GM21381 (cell line): ENCODE results near the gene CIAO1.
"Not testable (repeated sequence)": the region's sequence is repeated elsewhere in the genome, so short reads cannot be mapped to it uniquely, and the experiment has no call there.

ENCODE experiments used
- ATAC-seq: cut with Tn5 transposase; IDR thresholded peaks from one replicate; pipeline ENCODE4 v1.9.1; 2021; ENCODE audit warnings: mild to moderate bottlenecking, moderate library complexity; ENCODE audit not compliant: unreplicated experiment

CIAO1 gene

DNA sequence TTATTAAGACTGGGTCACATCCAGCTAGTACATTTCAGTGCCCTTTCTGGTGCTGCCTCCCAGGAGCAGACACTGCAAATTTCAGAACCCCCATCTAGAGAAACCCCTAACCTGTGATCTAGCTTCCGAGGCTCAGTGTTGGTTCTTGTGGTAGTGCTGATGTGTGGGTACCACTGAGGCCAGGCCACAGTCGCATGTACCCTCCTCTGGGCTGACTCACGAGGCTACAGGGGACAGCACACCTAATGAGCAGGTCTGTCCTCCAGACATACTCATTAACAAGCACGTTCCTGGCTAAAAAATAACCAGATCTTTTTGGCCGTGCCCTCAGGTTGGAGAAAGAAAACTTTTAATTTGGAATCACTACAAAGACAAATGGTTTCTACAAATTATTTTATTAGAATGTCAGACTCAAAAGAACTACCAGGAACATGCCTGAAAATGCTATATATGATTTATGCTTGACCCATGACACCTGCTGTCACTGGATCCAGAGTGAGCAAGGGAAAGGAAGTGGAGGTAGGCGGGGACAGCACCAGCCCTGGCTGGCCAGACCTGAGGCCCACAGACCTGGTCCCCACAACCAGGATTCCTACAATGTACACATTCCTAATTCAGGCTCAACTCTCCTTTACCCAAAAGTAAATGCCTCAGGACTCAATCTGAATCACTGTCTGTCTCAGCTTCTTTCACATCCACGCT lies 8.5 kb downstream of the CIAO1 start:
- no peak for ATAC-seq

DNA sequence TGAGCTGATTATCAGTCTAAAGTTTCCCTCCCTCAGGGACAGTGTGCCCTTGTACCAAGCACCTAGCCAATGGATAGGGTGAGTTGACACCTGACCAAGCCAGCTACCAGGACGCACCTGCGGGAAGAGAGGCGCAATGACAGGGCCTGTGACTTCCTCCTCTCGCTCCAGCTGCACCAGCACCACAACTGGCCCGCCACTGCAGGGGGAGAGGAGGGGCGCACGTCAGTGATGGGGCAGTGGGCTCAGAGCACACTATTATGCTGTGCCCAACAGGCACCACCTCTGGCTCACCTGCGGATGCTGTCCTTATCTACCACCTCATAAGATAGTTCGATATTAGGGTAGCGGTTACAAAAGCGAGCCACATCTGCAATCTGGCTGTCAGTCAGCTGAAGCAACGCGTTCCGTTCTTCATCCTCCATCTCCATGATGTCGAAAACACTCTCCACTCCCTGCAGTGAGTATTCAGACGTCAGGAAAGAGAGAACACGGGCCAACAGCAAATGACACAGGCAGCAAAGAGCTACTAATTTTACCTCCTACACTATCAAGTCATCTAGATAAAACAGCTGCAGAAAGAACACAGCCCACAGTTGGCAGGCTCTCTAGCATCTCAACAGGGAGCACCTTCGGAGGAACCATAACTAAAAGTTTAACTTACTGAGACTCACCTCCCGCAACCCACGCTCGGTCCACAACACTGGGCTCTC lies 10.9 kb downstream of the CIAO1 start:
- no peak for ATAC-seq

DNA sequence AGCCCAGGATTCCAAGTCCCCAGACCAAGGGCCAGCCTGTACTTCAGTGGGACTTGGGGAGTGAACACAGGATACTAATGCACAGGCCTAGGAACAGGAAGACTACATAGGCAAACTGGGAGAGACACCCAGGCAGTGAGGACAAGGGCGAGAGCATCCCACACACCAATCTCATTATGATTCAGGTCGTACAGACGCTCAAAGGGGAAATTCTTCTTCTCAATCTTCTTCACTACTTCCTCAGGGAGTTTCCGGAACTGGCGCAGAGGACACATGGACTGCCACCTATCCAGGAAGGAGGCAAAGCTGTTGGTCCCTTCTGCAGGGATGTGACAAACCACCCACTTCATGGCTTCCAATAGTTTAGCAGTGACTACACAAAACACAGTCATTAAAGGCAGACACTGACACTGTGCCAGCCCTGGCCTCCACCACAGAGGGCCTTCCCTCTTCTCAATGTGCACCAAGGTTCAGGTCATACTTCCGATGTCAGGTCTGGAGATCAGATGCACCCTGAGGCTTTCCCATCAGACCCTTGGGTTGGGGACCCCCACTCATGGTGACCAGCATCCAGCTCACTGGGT lies 21.3 kb downstream of the CIAO1 start:
- ATAC-seq = no peak

DNA sequence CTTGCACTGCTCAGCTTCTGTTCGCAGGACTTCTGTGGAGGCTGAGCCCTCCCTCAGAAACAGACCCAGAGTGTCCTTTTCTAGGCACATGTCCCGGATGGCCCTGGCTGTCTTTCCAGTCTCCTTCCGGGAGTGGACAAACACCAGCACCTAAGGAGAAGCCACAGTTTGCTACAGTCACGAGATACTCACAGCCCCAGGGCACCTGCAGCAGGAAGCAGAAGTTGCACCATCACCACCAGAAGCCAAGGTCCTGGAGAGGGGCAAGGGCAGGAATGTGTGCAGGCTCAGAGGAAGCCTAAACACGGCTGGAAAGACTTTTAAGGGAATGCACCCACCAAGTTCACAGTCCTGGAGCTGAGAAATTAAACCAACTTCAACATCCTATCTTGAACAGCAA lies 25.7 kb downstream of the CIAO1 start:
- no peak for ATAC-seq

DNA sequence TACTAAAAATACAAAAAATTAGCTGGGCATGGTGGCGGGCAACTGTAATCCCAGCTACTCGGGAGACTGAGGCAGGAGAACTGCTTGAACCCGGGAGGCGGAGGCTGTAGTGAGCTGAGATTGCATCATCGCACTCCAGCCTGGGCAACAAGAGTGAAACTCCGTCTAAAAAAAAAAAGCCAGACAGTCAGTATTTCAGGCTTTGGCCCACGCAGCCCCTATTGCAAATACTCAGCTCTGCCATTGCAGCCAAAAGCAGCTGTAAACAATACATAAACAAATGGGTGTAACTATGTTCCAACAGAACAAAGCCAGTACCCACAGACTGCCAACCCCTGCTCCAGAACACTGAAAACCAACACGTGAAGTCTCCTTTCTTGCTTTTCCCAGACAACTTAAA lies 28.2 kb downstream of the CIAO1 start:
- ATAC-seq = not testable (repeated sequence)

DNA sequence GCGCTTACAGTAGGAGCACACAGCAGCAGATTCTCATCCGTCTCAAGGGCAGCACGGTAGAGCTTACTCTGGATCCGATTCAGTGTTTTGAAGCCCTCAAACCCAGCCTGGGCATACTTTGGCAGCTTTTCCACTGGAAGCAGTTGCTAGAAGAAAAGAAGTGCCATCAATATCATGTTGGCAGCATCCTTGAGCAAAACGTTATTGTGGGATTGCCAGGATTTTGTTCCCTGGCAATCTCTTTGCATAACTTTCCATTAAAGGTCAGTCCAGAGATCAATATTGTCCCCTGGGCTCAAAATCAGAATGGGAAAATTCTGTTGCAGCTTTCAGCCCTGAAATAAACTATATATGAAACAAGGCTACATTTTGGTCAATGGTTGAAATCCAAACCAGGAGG lies 30.9 kb downstream of the CIAO1 start:
- ATAC-seq = no peak

DNA sequence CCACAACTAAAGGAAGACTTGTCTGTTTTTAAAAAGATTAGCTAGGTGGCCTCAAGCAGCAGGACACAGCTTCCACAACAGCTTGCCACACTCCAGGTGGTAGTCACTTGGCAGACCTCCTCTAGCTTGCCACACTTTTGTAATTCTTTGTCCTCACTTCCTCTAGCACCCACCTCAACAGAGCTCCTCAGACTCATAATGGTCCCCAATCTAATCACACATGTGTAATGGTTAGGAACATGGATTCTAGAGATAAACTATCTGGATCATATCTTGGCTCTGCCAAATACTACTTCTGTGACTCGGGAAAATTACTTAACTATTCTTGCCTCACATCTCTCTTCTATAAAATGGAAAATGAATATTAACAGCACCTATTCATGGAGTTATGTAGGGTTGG lies 35.8 kb downstream of the CIAO1 start:
- ATAC-seq = no peak

DNA sequence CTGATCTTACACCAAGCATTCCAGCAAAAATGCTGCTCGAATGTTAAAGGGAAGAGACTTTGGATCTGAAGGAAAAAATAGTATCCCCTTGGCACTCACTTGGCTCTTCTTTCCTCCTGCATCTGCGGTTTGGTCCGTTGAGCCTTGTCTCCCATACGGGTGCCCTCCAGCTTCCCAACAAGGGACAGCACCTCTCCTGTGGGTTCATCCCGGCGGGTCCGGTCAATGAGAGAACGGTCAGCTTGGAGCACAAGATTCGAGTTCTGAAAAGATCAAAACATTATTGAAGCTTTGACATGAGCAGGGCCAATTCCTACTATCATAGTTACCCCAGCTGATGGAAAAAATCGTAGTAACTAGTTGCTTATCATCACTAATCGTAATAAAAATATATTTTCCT lies 38.6 kb downstream of the CIAO1 start:
- ATAC-seq = no peak

DNA sequence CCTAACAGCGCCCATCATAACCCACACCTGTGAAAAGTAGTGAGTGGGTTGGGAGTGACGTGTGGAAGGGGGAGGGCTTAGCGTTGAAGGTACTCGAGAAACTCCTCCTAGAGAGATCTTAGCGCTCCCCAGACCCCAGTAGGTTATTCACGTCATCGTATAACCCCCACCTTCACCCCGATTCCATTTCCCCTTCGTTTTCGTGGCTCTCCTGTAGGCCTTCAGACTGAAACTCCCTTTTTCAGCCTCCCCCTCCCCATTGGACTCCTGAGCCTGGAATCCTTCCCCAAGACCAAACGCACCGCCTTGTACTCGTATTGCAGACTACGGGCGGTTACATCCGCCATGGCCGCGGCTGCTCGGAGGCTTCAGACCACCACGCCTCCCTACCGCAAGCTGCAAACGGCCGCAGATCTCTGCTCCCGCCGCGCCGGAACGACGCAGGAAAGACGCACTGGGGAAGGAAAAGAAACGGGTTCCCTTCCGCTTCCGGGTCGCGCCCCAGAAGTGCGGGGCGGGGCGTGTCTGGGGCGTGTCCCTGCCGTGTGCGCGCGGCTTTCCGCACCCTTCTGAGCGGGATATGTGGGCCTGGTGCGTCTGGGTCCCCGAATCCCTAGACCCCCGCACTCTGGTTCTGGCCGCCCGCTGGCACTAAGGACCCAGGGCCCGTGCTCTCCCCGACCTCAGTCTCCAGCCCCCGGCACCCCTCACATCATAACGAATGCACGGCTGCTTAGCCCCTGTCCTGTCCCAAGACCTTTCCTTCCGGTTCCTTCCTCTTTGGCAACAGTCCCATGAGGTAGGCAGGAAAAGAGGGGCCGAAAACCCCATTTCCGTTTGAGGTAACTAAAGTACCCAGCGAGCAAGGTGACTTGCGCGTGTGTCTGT lies 39.3 kb downstream of the CIAO1 start, which contains the start of gene SNRNP200:
TSS of gene SNRNP200 (minus strand) at position 456 of the 888 bp plus-strand sequence. CDS start at position 347, 109 bp downstream.
- peak; percentile 95 for ATAC-seq

DNA sequence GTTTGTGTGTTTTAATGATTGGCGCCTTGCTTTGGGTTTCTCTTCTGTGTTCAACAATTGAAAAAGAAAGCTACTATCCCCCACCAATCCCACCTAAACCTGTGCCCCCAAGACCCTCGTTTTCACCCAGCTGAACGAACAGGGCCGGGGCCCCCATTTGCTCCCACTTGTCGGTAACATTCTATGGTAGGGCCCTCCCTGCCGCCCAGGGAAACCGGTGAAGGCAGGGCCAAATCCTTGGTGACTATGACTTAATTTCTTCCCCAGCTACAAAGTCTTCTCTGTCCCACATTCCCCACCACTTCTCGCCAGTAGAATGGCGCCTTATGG lies 39.9 kb downstream of the CIAO1 start:
- ATAC-seq = no peak

DNA sequence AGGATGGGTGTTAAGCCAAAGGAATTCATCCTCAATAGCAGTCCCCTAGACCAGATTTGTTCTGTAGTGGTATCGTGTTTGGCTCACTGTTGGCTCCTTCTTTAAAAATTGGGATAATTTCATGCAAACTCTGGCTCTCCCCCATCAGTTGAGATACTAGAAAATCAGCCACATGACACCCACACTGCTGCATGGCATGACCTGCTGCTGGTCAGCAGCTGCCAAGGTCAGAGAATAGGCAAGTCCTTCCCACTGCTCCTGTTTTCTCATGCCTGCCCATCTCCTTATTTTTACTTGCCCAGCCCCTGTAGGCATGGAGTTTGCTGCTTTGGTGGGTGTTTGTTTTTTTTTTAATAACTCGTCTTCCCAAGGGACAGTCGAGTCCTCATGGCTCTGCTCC lies 40.3 kb downstream of the CIAO1 start:
- no peak for ATAC-seq

DNA sequence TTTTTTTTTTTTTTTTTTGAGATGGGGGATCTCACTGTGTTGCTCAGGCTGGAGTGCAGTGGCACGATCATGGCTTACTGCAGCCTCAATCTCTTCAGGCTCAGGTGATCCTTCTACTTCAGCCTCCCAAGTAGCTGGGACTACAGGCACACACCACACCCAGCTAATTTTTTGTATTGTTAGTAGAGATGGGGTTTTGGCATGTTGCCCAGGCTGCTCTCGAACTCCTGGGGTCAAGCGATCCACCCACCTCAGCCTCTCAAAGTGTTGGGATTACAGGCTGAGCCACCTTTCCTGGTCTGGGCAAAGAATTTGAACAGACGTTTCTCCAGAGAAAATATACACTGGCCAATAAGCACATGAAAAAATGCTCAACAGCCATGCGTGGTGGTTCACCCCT lies 42.2 kb downstream of the CIAO1 start:
- no peak for ATAC-seq

DNA sequence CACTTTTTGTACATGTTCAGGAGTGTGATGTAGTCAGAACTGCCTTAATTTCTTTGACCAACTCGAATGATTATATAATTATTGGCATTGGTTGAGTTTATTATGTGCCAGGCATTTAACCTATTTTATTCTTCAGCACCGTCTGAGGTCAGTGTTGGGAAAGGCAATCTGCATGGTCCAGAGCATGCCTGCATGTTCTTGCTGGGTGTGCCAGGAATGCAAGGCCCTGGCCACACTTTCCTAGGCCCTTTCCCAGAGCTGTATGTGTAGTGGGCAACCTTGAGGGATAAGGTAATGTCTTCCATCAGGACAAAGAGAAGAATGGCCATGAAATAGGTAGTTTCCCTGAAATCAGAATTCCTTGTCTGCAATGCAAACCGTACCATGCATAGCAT lies 49.0 kb downstream of the CIAO1 start:
- ATAC-seq = no peak

DNA sequence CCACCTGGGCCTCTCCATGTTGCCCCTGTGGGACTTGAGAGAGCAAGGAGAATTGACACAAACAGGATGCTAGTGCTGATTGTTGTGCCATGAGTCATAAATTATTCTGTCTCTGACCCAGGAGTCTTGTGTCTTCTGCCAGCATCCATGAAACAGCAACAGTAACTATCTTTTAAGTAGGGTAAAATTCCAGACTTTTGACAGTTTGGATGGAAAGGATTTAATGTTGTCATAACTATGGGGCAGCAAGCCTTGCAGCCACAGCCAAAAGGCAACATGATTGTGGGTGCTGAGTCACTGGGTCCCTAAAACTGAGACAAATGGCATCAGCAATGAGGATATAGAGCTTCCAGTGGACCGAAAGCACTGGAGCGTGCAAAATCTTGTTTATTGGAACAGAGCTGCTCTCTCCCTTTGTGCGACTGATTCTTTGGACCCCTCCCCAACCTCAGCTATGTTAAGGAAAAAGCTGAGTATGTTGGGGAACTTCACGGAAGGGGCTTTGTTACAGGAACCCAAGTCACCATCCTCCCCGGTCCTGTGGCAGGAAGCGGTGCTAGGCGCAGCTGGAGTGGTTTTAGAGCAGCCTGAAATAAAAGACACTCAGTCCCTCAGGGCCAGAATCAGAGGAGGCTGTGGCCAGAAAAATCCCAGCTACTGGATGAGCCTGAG lies 49.5 kb downstream of the CIAO1 start:
- ATAC-seq = no peak

DNA sequence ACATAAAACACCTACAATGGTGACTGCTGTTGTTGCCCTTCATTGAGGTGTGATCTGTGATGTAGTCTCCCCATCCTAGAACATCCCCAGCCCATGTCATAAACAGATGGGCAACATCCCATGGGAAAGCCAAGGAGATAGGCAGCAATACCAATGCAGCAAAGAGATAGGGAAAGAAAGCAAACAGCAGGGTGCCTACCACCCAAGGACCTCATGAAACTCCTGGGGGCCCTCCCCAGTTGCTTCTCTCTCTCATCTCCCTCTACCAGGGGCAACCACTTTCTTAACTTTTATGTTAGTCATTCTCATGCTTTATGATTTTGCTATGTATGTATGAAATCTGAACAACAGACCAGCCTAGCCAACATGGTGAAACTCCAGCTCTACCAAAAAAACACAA lies 51.0 kb downstream of the CIAO1 start:
- ATAC-seq = no peak

DNA sequence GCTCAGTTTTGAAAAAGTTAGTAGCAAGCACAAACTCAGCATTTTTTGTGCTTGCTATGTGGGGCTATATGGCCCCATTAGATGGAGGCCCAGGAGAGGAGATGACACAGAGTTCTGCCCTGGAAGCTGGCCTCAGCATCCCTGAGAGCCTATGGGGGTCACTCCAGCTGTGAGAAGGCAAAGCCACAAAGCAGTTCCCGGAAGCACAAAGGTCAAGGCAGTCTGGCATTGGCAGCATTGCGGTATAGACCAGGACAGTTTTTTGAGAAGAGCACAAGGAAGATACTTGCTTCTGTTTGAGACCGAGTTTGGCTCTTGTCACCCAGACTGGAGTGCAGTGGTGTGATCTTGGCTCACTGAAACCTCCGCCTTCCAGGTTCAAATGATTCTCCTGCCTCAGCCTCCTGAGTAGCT lies 51.6 kb downstream of the CIAO1 start:
- ATAC-seq = no peak

DNA sequence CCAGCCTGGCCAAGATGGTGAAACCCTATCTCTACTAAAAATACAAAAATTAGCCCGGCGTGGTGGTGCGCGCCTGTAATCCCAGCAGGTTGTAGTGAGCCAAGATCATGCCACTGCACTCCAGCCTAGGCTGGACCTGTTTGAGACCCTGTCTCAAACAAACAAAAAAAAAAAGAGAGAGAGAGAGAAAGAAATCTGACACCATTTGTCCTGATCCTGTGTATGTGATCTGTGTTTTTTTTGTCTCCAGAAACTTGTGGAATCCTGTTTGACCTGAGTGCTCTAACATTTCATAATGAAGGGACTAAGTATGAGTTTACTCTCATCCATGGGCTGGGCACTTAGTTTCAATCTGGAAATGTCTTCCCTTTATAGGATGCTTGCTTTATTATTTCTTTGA lies 52.7 kb downstream of the CIAO1 start:
- ATAC-seq = no peak

DNA sequence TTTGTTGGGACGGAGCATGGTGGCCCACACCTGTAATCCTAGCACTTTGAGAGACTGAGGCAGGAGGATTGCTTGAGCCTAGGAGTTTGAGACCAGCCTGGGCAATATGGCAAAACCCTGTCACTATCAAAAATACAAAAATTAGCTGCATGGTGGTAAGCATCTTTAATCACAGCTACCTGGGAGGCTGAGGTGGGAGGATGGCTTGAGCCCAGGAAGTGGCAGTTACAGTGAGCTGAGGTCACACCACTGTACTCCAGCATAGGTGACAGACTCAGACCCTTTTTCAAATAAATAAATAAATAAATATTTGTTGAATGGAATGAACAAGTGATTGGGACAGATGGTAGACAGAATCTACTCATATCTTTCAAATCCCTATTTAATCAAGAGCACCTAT lies 53.4 kb downstream of the CIAO1 start:
- no peak for ATAC-seq

DNA sequence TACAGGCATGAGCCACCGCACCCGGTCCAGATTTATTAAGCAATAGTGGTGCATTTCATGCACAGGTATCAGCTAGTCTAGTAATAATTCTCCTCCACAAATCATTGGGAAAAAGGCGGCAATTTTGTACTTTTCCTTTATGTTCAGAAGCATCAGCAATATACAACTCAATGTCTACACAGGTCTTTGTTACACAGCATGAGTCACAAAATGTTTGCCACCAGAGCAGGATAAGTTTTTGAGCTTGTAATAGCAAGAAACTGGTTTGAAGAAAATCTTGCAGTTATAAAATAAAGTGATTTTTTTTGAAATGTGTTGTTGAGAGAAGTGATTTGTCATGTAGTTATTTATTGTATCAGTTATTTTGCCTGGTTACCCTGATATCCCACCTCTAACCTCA lies 54.3 kb downstream of the CIAO1 start:
- no peak for ATAC-seq

DNA sequence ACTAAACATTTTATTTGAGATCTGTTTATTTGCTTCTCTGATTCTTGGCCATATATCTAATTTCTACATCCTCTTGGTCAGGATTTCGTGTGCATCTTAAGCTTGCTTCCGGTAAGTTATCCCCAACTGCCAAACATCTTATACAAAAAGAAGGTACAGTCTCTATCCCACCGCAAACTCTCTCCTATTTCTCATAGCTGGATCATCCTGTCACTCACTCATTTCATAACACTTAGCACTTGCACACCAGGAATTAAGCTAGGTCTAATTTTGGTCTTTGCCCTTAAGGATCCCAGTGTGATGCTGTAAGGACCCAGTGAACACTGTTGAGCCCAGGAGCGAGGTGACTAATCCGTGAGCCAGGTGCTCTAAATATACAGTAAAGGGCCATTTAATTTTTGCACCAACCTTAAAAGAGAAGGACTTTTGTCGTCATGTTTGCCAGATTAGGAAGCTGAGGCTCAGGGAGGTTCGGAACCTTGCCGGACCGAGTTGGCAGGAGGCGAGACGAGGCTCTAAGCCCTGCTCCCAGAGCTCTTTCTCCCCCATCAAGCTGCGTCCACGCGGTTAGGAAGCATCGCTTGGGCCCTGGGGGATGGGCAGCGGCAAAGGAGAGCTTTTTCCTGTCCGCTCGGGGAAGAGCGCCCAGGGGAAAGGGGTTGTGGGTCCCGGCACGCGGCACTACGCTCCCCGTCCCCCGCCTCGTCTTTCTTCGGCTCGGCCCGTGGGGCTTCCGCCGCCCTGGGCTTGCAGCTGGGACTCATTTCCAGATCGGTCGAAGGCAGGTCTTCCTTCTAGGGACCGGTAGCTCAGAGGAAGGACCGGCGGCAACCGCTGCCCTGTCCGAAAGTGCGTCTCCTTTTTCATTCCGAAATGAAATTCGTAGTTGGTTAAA lies 55.0 kb downstream of the CIAO1 start:
- peak; percentile 25 for ATAC-seq
